Measurements from ENCODE around the gene PTP4A2.

DNA sequence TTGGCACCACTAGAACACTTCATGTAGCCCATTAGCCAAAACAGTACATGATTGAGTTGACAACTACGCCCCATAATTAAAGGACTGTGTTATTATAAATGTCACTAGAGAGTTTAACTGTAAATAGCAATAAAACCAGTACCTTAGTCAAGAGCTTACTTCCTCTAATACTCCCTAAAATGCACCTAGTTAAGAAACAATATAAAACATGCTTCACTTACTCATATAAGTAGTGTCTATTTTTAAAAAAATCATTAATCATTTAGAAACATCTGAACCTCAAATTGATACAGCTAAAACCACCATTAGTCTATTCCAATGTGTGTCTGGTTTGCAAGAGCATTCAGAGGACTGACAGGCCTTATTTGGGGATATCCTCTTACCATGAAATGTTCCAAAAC, 25.3 kb downstream of the PTP4A2 start:
- no peak for TF ChIP-seq CTCF (IDR thresholded peaks at IDR 0.05)
- no peak for TF ChIP-seq POLR2A (IDR thresholded peaks at IDR 0.05)
- TF ChIP-seq EP300 (IDR thresholded peaks at IDR 0.05), result no peak
